ENCODE data around the gene CCN2.
"Not testable (repeated sequence)": the region's sequence is repeated elsewhere in the genome, so short reads cannot be mapped to it uniquely, and the experiment has no call there.

CCN2 gene

GRCh38 chr6:131908787-131909186, 42.4 kb downstream of the CCN2 start:
- DNase-seq: not testable (repeated sequence)

- DNase-seq: not testable (repeated sequence)
These were observed 47.4 kb downstream of the CCN2 start for GRCh38 chr6:131903734-131904133.

GRCh38 chr6:131901326-131901873, 49.8 kb downstream of the CCN2 start:
- not testable (repeated sequence) for DNase-seq

- DNase-seq: no peak
These were observed 50.9 kb downstream of the CCN2 start for GRCh38 chr6:131900231-131900630.

- DNase-seq: no peak
These were observed 52.5 kb downstream of the CCN2 start for GRCh38 chr6:131898718-131899117.

Data from activated CD4-positive, alpha-beta T cell treated with anti-CD3 and anti-CD28 coated beads for 48 hours (primary cell).